GM21825 (cell line): ENCODE measurements around the gene LRBA.

Source experiments
- ATAC-seq: cut with Tn5 transposase; IDR thresholded peaks from one replicate; pipeline ENCODE4 v1.9.1; 2021; ENCODE audit warnings: mild to moderate bottlenecking, moderate library complexity; ENCODE audit not compliant: unreplicated experiment

The LRBA gene

GRCh38 chr4:150818661-150819060 lies 196.4 kb downstream of the LRBA start:
- no peak for ATAC-seq

- ATAC-seq, result no peak
These were observed 197.1 kb downstream of the LRBA start for GRCh38 chr4:150817804-150818528.

GRCh38 chr4:150817017-150817416 lies 198.1 kb downstream of the LRBA start:
- ATAC-seq, result no peak

- ATAC-seq, result no peak
These were observed 198.6 kb downstream of the LRBA start for GRCh38 chr4:150816491-150816890.

- ATAC-seq, result no peak
These were observed 200.2 kb downstream of the LRBA start for GRCh38 chr4:150814873-150815272.

GRCh38 chr4:150805183-150806025 lies 209.7 kb downstream of the LRBA start:
- no peak for ATAC-seq

- no peak for ATAC-seq
These were observed 213.3 kb downstream of the LRBA start for GRCh38 chr4:150801833-150802232.

- ATAC-seq, result no peak
These were observed 215.9 kb downstream of the LRBA start for GRCh38 chr4:150799207-150799606.

- ATAC-seq, result no peak
These were observed 220.4 kb downstream of the LRBA start for GRCh38 chr4:150794706-150795105.

- no peak for ATAC-seq
These were observed 225.2 kb downstream of the LRBA start for GRCh38 chr4:150789864-150790263.

GRCh38 chr4:150784939-150785338 lies 230.1 kb downstream of the LRBA start:
- ATAC-seq, result no peak

- ATAC-seq, result no peak
These were observed 230.8 kb downstream of the LRBA start for GRCh38 chr4:150784305-150784704.

GRCh38 chr4:150782921-150783320 lies 232.2 kb downstream of the LRBA start:
- ATAC-seq, result no peak

GRCh38 chr4:150782311-150782710 lies 232.8 kb downstream of the LRBA start:
- no peak for ATAC-seq

GRCh38 chr4:150781191-150781590 lies 233.9 kb downstream of the LRBA start:
- no peak for ATAC-seq

GRCh38 chr4:150779707-150780106 lies 235.4 kb downstream of the LRBA start:
- no peak for ATAC-seq

- no peak for ATAC-seq
These were observed 241.2 kb downstream of the LRBA start for GRCh38 chr4:150773729-150774449.

- no peak for ATAC-seq
These were observed 242.1 kb downstream of the LRBA start for GRCh38 chr4:150773032-150773431.

- ATAC-seq, result no peak
These were observed 243.7 kb downstream of the LRBA start for GRCh38 chr4:150771382-150771781.

GRCh38 chr4:150769845-150770244 lies 245.2 kb downstream of the LRBA start:
- ATAC-seq, result no peak

GRCh38 chr4:150769248-150769647 lies 245.8 kb downstream of the LRBA start:
- no peak for ATAC-seq

GRCh38 chr4:150768497-150768896 lies 246.6 kb downstream of the LRBA start:
- no peak for ATAC-seq
